GM21390 (cell line): ENCODE data around the gene RFC4.

Experiments
- ATAC-seq: cut with Tn5 transposase; IDR thresholded peaks from one replicate; pipeline ENCODE4 v1.9.1; 2021; ENCODE audit not compliant: unreplicated experiment

Gene RFC4

DNA sequence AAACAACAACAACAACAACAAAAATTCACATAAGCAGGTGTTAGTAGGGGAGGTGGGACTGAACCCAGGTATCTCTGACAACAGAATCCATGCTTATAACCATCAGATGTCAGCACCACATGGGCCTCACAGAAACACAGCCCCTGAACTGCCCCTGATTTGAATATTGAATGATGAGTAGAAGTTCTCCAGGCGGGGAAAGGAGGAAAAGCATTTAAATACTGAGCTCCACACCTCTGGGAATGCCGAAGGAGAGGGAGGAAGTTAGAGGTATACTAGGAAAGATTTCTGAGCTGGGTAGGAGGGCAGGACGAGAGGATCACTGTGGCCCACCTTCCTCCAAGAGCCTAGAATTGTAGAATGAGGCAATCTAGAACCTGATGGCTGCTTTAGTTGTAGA is 54.8 kb downstream of the RFC4 start:
- ATAC-seq, result no peak

DNA sequence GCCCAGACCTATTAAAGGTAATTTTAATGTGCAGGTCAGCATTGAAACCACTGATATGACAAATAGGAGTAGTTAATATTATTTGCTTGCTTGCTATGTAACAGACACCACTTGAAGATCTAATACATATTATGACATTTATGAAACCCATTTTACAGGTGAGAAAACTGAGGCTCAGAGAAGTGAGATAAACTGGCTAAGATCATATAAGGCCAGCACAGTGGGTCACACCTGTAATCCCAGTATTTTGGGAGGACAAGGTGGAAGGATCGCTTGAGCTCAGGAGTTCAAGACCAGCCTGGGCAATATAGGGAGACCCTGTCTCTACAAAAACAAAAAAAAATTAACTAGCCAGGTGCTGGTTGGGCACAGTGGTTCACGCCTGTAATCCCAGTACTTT is 56.0 kb downstream of the RFC4 start:
- ATAC-seq, result no peak

DNA sequence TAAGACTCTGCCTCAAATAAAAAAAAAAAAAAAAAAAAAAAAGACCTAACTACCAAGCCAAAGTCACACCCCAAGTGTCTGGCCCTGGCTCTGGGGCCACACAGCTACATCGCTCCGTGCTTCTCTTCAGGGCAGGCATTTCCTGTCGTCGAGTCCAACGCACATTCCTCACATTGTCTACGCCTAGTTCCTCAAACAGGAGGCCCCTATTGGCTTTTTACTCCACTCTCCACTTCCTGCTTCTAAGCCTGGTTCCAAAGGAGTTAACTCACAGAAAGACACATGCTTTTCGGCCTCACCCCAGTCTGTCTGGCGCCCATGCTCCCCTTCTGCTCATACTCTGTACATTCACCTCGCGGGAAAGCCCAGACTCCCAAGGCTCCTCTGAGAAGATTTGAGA is 60.3 kb downstream of the RFC4 start:
- ATAC-seq, result no peak

DNA sequence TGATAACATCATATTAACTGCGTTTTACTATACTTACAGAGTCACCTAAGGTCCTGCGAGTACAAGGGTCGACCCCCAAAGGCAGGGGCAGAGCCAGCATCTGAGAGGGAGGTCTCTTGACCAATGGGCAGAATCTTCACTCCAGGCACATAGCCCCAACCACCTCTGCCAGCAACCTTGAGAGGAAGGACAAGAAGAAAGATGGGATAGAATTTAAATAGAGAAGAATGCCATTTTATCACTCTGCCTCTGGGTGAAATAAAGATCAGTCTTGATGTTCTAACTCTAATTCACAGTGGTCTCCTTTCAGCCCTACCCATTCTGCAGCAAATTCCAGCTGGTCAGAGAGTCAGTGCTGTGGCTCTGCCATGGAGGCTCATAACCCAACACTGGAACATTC is 62.6 kb downstream of the RFC4 start:
- ATAC-seq, result no peak

DNA sequence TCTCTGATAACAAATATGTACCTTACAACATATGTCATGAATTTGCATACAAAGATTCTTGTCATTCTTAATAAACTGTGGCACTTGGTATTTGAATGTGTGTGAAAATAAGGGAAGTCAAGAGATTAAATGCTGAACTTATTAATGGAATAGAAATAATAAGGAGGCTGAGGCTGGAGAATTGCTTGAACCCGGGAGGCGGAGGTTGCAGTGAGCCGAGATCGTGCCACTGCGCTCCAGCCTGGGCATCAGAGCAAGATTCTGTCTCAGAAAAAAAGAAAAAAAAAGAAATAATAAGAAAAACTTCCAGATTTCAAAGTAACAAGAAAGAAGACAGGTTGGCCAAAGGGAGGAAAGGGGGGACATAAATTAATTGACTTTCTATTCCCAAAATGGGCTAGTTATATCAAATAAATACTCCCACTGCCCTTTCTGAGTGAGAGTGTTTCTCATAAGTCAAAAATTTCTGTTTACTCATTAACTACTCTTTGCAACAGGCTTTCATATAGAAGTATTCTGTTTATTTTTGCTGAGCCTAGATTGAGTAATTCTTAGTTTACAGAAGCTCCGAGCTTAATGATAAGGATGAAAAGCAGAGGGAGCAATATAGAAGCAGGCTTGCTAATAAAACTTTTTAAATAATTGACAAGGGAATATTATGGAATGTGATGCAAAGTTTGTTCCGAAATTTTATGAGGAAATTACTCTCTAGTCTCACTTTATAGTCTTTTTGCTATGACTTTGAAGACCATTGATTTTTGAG is 63.5 kb downstream of the RFC4 start:
- no peak for ATAC-seq
